HCT116 (cell line): Measurements from ENCODE around the gene HIVEP2. TPM values are rescaled to one million over a fixed set of nuclear protein-coding genes. Genes with fewer than 3 reads are reported as not detected.

Source experiments
- ATAC-seq: fragments of 200-7000 bp; cut with Tn5 transposase; 2 replicates; pipeline ENCODE4 v1.9.1; 2020; ENCODE audit warnings: mild to moderate bottlenecking, moderate library complexity
- BruUV-seq: library from RNA; stranded (reverse); fragments of 400-500 nt; replicated peaks from 2 replicates; lab custom pipeline; 2021; lab: Mats Ljungman, UMichigan
- CTCF ChIA-PET: fragments of 300-600 bp; sonication (Branson Sonifier 250); formaldehyde crosslinking; loops from one replicate; lab custom pipeline; 2021; ENCODE audit warnings: antibody characterized with exemption; lab: Charles Lee
- POLR2A ChIA-PET: fragments of 300-600, 350-600 bp; sonication (Branson Sonifier 250); formaldehyde crosslinking; loops from one replicate; lab custom pipeline; 2021; ENCODE audit warnings: antibody characterized with exemption; lab: Charles Lee
- RAD21 ChIA-PET, 2 experiments: fragments of 300-600 bp; sonication (Branson Sonifier 250); formaldehyde crosslinking; loops; one replicate each; lab custom pipeline; 2023; ENCODE audit warnings: low total read pairs in 2 of 2; ENCODE audit not compliant: uncharacterized antibody in 2 of 2, unreplicated experiment in 2 of 2, low non-redundant PET in 1 of 2; lab: Charles Lee
- DNase-seq: peaks from one replicate; pipeline ENCODE4 v3.0.0-alpha.2; 2010; ENCODE audit warnings: low read depth, low spot score
- H2AFZ ChIP-seq: fragments of 200-600 bp; shearing (Covaris generic), sonication (generic); 2 replicates; pipeline ENCODE4 v1.6.1; 2017; ENCODE audit warnings: low read depth, mixed run types, mixed read lengths, antibody characterized with exemption, low read length; ENCODE audit not compliant: poor library complexity, severe bottlenecking
- H3K27ac ChIP-seq: 2 replicates; pipeline ENCODE4 v1.5.1; 2012; ENCODE audit warnings: low read depth, low read length
- H3K27me3 ChIP-seq: fragments of 200-600 bp; sonication (generic); 2 replicates; pipeline ENCODE4 v1.6.1; 2016; ENCODE audit warnings: mixed run types, low read length, mixed read lengths; ENCODE audit not compliant: insufficient read depth
- H3K36me3 ChIP-seq, 2 experiments: fragments of 200-500 bp in 1 of 2; fragments of 200-600 bp in 1 of 2; sonication (Bioruptor generic) in 1 of 2; sonication (generic) in 1 of 2; 2 replicates each; pipeline versions ENCODE4 v1.5.1 to v1.6.1; 2014 to 2016; ENCODE audit warnings: low read length in 2 of 2, inconsistent platforms in 1 of 2, mixed read lengths in 1 of 2, mixed run types in 1 of 2; ENCODE audit not compliant: insufficient read depth in 2 of 2, control insufficient read depth in 1 of 2
- H3K4me1 ChIP-seq, 2 experiments: fragments of 200-600 bp in 1 of 2; sonication (generic) in 1 of 2; 2 replicates each; pipeline versions ENCODE4 v1.5.1 to v1.6.1; 2012 to 2017; ENCODE audit warnings: low read length in 2 of 2, inconsistent platforms in 1 of 2, mild to moderate bottlenecking in 1 of 2, mixed read lengths in 1 of 2, mixed run types in 1 of 2, moderate library complexity in 1 of 2; ENCODE audit not compliant: insufficient read depth in 2 of 2, control insufficient read depth in 1 of 2
- H3K4me2 ChIP-seq: fragments of 200-600 bp; sonication (generic); 2 replicates; pipeline ENCODE4 v1.6.1; 2017; ENCODE audit warnings: mixed run types, low read length, mixed read lengths
- H3K4me3 ChIP-seq, 2 experiments: fragments of 200-600 bp in 1 of 2; sonication (generic) in 1 of 2; replicated peaks in 1 of 2; 2 replicates each; pipeline ENCODE4 v1.5.1; 2011 to 2016; ENCODE audit warnings: low read length in 2 of 2, control low read depth in 1 of 2, low read depth in 1 of 2, mild to moderate bottlenecking in 1 of 2, mixed read lengths in 1 of 2, mixed run types in 1 of 2
- H3K79me2 ChIP-seq: fragments of 200-600 bp; sonication (generic); 2 replicates; pipeline ENCODE4 v1.6.1; 2017; ENCODE audit warnings: mild to moderate bottlenecking, mixed run types, low read length, moderate library complexity, mixed read lengths; ENCODE audit not compliant: insufficient read depth
- H3K9ac ChIP-seq: fragments of 200-600 bp; sonication (generic); 2 replicates; pipeline ENCODE4 v1.6.1; 2016; ENCODE audit warnings: low read length, mixed read lengths
- H3K9me2 ChIP-seq: fragments of 200-600 bp; sonication (generic), shearing (Covaris generic); 2 replicates; pipeline ENCODE4 v1.6.1; 2017; ENCODE audit warnings: mixed run types, mild to moderate bottlenecking, moderate library complexity; ENCODE audit not compliant: insufficient read depth
- H3K9me3 ChIP-seq, 2 experiments: fragments of 200-500 bp in 1 of 2; fragments of 200-600 bp in 1 of 2; sonication (Bioruptor generic) in 1 of 2; sonication (generic) in 1 of 2; 2 replicates each; pipeline ENCODE4 v1.6.1; 2014 to 2017; ENCODE audit warnings: low read length in 2 of 2, mixed read lengths in 2 of 2, inconsistent platforms in 1 of 2, low read depth in 1 of 2, mild to moderate bottlenecking in 1 of 2, mixed run types in 1 of 2, moderate library complexity in 1 of 2; ENCODE audit not compliant: control insufficient read depth in 1 of 2, insufficient read depth in 1 of 2
- H4K20me1 ChIP-seq: fragments of 200-600 bp; sonication (generic), shearing (Covaris generic); 2 replicates; pipeline ENCODE4 v1.6.1; 2017; ENCODE audit warnings: mixed run types, mild to moderate bottlenecking, moderate library complexity; ENCODE audit not compliant: insufficient read depth
- CEBPB ChIP-seq: IDR thresholded peaks from 2 replicates; pipeline ENCODE4 v1.6.1; 2012; ENCODE audit warnings: low read depth
- ELF1 ChIP-seq: IDR thresholded peaks from 2 replicates; pipeline ENCODE4 v1.6.1; 2012; ENCODE audit warnings: low read depth, borderline replicate concordance
- EZH2 ChIP-seq: fragments of 200-600 bp; sonication (generic); IDR thresholded peaks from 2 replicates; pipeline ENCODE4 v1.6.1; 2017; ENCODE audit warnings: antibody characterized with exemption, mixed run types
- EZH2phosphoT487 ChIP-seq: fragments of 200-600 bp; IDR thresholded peaks from 2 replicates; pipeline ENCODE4 v1.6.1; 2018; ENCODE audit warnings: antibody characterized with exemption, borderline replicate concordance
- FOSL1 ChIP-seq: IDR thresholded peaks from 2 replicates; pipeline ENCODE4 v1.6.1; 2012; ENCODE audit warnings: low read depth
- POLR2A ChIP-seq: IDR thresholded peaks from 2 replicates; pipeline ENCODE4 v1.7.0; 2011; ENCODE audit warnings: borderline replicate concordance; ENCODE audit not compliant: insufficient read depth, insufficient read length; ENCODE audit errors: extremely low read depth
- POLR2AphosphoS5 ChIP-seq: IDR thresholded peaks from 2 replicates; pipeline ENCODE4 v1.6.1; 2011; ENCODE audit warnings: mild to moderate bottlenecking, low read depth, low read length, moderate library complexity
- SP1 ChIP-seq: IDR thresholded peaks from 2 replicates; pipeline ENCODE4 v1.6.1; 2012; ENCODE audit warnings: low read depth
- TCF7L2 ChIP-seq: IDR thresholded peaks from 2 replicates; pipeline ENCODE4 v1.7.0; 2011; ENCODE audit warnings: borderline replicate concordance, inconsistent platforms; ENCODE audit not compliant: insufficient read depth, insufficient read length; ENCODE audit errors: extremely low read depth
- YY1 ChIP-seq: IDR thresholded peaks from 2 replicates; pipeline ENCODE4 v1.6.1; 2011; ENCODE audit warnings: low read length, low read depth, moderate library complexity, mild to moderate bottlenecking; ENCODE audit not compliant: insufficient replicate concordance; ENCODE audit errors: extremely low read depth
- ZFX ChIP-seq: fragments of 450-650 bp; IDR thresholded peaks from 2 replicates; pipeline ENCODE4 v1.6.1; 2017
- intact Hi-C: fragments of 100-400 bp; cut with micrococcal nuclease; formaldehyde crosslinking; loops from 2 replicates; pipeline ENCODE4 v1.10.0; 2022
- total RNA-seq: library from RNA; stranded (reverse); gene quantifications from one replicate; pipeline ENCODE4 v1.2.1, GENCODE V29; 2021; ENCODE audit not compliant: unreplicated experiment
- TF ChIP-seq, protein P1 (sequence below): IDR thresholded peaks from 2 replicates; pipeline ENCODE4 v1.6.1; 2012
- TF ChIP-seq, protein P2 (sequence below): IDR thresholded peaks from 2 replicates; pipeline ENCODE4 v1.6.1; 2011; ENCODE audit warnings: mild to moderate bottlenecking, low read length, moderate library complexity; ENCODE audit not compliant: insufficient replicate concordance; ENCODE audit errors: extremely low read depth
- TF ChIP-seq, protein P3 (sequence below): IDR thresholded peaks from 2 replicates; pipeline ENCODE4 v1.6.1; 2012

HIVEP2 gene
- total RNA-seq, 1 experiment from 2014 or later: 8.1 TPM

DNA sequence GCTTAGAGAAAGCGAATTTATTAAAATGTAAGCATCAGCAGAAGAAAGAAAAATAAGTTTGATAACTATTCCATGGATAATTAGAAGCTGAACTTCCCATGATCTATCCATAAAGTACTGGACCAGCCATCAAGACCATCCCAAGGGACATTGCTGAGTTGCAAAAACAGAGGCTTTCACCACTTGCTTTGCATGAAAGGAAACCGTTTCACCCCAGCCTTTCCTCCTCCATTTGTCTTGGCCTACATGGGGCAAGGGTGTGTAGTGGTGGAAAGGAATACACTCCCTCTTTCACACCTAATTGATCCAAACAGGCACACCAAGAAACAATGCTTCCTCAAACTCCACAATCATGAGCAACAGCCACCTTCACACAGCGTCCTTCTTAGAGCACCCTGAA, 10.4 kb downstream of the HIVEP2 start:
- H3K4me1 ChIP-seq: no peaks in the 10 kb centered on the region
- no peak overlapping the region for H3K4me3 ChIP-seq
- no peaks in the 10 kb centered on the region for H3K36me3 ChIP-seq
- CTCF ChIA-PET: no interaction called here
- no peak overlapping the region for H3K4me2 ChIP-seq
- DNase-seq (no peak), ATAC-seq (no peak)
- H4K20me1 ChIP-seq: no peaks in the 10 kb centered on the region
- no peaks in the 10 kb centered on the region for H3K9me3 ChIP-seq
- POLR2A ChIA-PET: no interaction called here
- no TSS peak for BruUV-seq
- no peak for TF ChIP-seq POLR2A
- no peak for TF ChIP-seq YY1
- no peak for TF ChIP-seq FOSL1
- TF ChIP-seq, protein P1, sequence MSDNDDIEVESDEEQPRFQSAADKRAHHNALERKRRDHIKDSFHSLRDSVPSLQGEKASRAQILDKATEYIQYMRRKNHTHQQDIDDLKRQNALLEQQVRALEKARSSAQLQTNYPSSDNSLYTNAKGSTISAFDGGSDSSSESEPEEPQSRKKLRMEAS: no peak
- no peak for TF ChIP-seq POLR2AphosphoS5
- no peak for TF ChIP-seq ZFX
- TF ChIP-seq EZH2phosphoT487: no peak
- TF ChIP-seq, protein P2, sequence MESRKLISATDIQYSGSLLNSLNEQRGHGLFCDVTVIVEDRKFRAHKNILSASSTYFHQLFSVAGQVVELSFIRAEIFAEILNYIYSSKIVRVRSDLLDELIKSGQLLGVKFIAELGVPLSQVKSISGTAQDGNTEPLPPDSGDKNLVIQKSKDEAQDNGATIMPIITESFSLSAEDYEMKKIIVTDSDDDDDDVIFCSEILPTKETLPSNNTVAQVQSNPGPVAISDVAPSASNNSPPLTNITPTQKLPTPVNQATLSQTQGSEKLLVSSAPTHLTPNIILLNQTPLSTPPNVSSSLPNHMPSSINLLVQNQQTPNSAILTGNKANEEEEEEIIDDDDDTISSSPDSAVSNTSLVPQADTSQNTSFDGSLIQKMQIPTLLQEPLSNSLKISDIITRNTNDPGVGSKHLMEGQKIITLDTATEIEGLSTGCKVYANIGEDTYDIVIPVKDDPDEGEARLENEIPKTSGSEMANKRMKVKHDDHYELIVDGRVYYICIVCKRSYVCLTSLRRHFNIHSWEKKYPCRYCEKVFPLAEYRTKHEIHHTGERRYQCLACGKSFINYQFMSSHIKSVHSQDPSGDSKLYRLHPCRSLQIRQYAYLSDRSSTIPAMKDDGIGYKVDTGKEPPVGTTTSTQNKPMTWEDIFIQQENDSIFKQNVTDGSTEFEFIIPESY: no peak
- TF ChIP-seq EZH2: no peak
- no peaks in the 10 kb centered on the region for H3K79me2 ChIP-seq
- RAD21 ChIA-PET: no interaction called here
- no peak overlapping the region for H3K27ac ChIP-seq
- intact Hi-C loops: no loop called here
- no peak overlapping the region for H2AFZ ChIP-seq
- no peak overlapping the region for H3K9ac ChIP-seq
- H3K27me3 ChIP-seq: no peaks in the 10 kb centered on the region
- no peaks in the 10 kb centered on the region for H3K9me2 ChIP-seq

DNA sequence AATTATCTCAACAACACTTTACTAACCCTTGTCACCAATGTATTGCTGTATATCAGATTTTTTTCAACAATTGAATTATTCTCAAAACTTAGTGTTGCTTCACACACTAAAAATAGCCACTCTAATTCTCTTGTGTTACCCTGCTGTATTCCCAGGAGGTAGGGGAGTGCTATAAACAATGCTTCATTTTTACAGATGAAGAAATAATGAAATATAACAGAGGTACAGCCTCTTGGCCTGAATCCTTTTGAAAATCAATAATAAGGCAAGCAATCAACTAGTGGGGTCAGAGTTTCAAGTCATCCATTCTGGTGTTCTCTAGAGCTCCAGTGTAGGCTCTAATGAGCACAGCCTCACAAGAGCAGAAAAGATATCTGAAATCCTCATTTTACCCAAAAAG, 10.9 kb downstream of the HIVEP2 start:
- Histone ChIP-seq H3K4me3 (no peak overlapping the region), H3K4me1 (no peaks in the 10 kb centered on the region), H3K27ac (no peak overlapping the region), H3K9me2 (no peaks in the 10 kb centered on the region), H3K9ac (no peak overlapping the region), H3K36me3 (no peaks in the 10 kb centered on the region), H2AFZ (no peak overlapping the region), H3K79me2 (no peaks in the 10 kb centered on the region), H3K9me3 (no peaks in the 10 kb centered on the region), H3K27me3 (no peaks in the 10 kb centered on the region), H4K20me1 (no peaks in the 10 kb centered on the region), H3K4me2 (no peak overlapping the region)
- TF ChIP-seq CEBPB (no peak), FOSL1 (no peak), ELF1 (no peak), TCF7L2 (no peak), POLR2AphosphoS5 (no peak), EZH2 (no peak), YY1 (no peak), SP1 (no peak)
- TF ChIP-seq, protein P3, sequence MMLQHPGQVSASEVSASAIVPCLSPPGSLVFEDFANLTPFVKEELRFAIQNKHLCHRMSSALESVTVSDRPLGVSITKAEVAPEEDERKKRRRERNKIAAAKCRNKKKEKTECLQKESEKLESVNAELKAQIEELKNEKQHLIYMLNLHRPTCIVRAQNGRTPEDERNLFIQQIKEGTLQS: no peak
- DNase-seq: no peak
- ChIA-PET POLR2A (no interaction called here), CTCF (no interaction called here), RAD21 (no interaction called here)
- no TSS peak for BruUV-seq
- intact Hi-C loops: no loop called here
- no peak for ATAC-seq
